ENCODE data around the gene KRTAP12-3. TPM values are rescaled to one million over a fixed set of nuclear protein-coding genes. Genes with fewer than 3 reads are reported as not detected.

The KRTAP12-3 gene
- polyA plus RNA-seq, 4 donors = not detected

DNA sequence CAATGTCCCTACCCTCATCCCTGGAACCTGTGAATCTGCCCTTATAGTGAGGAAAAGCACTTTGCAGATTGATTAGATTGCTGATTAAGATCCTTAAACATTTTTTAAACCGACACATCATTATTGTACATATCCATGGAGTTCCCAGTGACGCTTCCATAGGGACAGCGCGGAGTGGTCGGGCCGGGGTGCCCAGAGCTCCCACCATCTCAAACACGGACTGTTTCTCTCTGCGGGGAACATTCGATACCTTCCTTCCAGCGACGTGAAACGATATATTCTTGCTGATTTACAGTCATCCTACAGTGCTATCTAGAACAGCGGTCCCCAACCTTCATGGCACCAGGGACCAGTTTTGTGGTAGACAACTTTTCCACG lies 43.3 kb downstream of the KRTAP12-3 start:
- DNase-seq (ENCODE audit: low read depth in 4 of 4, low spot score in 2 of 4) = no peak

GRCh38 chr21:44701541-44701940 lies 43.8 kb downstream of the KRTAP12-3 start:
- no peak for DNase-seq (ENCODE audit: low read depth in 4 of 4, low spot score in 2 of 4)

GRCh38 chr21:44702111-44702972 lies 44.6 kb downstream of the KRTAP12-3 start:
- DNase-seq (ENCODE audit: low read depth in 4 of 4, low spot score in 2 of 4) = no peak

DNA sequence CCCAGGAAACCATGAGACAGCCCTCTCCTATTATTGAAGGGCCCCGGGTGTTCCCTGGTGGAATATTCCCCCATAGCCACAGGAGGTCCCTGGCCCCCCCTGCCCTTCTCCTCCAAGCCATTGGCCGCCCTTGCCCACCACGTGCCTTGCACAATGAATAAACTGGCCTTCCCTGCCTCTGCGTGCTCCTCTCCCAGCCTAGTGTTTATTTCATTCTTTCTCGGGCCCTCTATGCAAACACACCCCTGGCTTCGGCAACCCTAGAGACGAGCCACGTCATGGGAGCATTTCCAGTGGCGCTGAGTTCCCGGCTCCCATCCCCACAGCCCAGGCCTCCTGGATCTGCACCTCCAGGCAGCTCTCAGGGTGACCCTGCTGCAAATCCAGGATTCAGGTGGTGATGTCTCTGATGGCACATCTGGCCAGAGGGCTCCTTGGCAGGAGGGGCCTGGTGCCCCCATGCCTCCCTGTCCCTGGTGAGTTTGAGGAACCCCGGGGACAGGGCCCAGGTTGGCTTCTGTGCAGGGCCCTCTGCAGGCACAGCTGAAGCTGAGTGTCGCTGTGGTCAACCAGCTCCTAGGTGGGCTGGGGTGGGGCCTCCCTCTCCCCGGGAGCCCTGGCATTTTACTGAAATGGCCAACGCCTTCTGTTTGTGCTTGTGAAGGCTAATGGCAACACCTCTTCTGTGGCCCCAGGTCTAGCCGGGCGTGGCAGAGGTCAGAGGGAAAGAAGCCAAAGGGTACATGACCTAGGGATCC lies 45.4 kb downstream of the KRTAP12-3 start:
- no peak for DNase-seq (ENCODE audit: low read depth in 4 of 4, low spot score in 2 of 4)

DNA sequence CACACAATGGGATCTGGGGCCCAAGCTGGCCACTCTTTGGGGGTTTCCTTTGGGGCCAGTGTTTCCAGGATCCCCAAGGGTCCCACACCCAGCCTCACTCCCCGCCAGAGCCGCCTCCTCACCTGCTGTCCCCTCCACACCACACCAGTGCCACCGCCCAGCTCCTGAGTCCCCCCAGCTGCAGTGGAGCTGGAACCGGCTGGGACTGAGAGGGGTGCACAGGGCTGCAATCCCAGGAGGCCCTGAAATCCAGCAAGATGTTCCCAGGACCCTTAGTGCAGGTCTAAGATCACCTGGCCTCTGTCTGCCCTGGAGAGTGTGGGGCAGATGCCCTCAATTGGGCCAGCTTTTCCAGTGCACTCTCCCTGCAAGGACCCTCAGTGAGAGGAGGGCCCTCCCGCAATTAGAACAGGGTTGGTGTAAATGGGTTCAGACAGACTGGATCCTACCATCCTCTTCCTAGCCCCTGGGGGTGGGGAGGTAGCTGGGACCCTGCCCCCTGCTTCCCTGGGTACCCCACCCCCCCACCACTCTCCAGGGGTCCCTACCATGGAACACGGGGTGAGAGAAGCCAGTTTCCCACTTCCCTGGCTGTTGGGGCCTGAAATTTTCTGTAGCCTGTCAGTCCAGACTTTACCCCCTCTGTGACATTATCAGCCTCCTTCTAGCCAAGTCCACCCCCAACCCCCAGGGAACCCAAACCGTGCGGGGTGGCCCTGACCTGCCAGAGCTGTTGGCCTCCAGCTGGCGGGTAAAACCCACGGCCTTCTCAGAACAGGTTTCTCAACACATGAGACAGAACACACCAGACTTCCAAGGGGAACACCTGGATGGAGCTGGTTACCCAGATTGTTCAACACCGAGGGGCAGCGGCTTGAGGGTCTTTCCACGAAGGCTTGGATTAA lies 46.3 kb downstream of the KRTAP12-3 start:
- no peak for DNase-seq (ENCODE audit: low read depth in 4 of 4, low spot score in 2 of 4)

DNA sequence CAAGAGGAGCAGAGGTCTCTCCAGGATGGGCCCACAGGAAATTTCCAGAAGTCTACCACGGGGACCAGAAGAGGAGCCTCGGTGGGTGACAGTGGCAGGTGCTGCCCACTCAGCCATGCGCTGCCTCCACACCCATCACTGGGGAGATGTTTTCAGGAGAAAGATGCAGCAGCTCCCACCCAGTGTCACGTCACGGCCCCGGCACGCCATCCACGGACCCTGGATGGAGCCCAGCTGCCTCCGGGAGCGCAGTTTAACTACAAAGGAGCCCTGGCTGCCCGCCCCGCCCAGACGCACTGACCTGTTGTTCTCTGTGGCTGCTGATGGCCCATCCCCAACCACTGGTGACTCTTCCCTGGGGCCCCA lies 46.9 kb downstream of the KRTAP12-3 start:
- no peak for DNase-seq (ENCODE audit: low read depth in 4 of 4, low spot score in 2 of 4)

- no peak for DNase-seq (ENCODE audit: low read depth in 4 of 4, low spot score in 2 of 4)
These were observed 48.4 kb downstream of the KRTAP12-3 start for GRCh38 chr21:44706026-44706705.

DNA sequence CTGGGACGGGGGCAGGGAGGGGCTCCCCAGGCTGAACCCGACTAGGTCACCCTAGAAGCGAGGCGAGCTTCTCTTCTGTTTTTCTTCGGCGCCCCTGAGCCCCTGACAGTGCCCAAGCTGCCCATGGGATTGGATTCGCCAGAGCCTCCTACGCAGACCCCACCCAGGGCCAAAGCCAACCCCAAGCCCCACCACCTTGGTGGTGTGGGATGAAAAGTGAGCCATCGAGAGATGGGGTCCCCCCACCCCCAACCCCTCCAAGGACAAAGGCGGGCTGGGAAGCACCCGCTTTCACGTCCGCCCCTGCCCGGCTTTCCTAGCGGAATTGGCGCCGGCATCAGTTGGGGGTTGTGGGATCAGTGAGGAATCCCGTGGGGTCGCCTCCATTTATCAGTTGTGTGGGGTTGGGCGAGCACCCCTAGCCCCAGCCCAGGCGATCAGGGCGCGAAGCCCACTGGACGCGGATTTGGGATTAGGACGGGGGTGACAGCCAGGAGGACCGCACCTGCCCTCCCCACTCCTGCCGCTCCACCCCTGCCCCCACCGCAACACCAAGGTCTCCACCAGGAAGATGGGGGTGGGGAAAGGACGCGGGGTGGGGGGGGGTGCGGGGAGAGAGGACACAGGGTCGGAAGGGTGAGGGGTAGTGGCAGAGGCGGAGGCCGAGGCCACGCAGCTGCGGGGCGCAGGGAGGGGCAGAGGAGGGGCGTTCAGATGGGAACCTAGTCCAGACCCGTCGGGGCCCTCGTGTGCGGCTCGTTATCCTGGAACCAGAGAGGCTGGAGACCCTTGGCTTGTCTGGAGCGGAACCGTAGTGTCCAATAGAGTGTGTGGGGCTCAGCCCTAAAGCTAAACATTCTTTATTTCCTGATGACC lies 49.2 kb downstream of the KRTAP12-3 start:
- DNase-seq (ENCODE audit: low read depth in 4 of 4, low spot score in 2 of 4) = no peak

Other genes with a start within 250 kb of the KRTAP12-3 start
- gene LRRC3, start 202.4 kb upstream of the KRTAP12-3 start, polyA plus RNA-seq (ENCODE audit: insufficient read length in 4 of 4) = 1 to 10 TPM; 4.4 to 6.0 (median 5.0) TPM
- gene KRTAP10-1, start 117.7 kb upstream of the KRTAP12-3 start, polyA plus RNA-seq (ENCODE audit: insufficient read length in 4 of 4) = not detected
- not detected for gene KRTAP10-2, start 106.4 kb upstream of the KRTAP12-3 start, polyA plus RNA-seq (ENCODE audit: insufficient read length in 4 of 4)
- not detected for gene KRTAP10-3, start 99.1 kb upstream of the KRTAP12-3 start, polyA plus RNA-seq (ENCODE audit: insufficient read length in 4 of 4)
- not detected for gene KRTAP10-4, start 84.2 kb upstream of the KRTAP12-3 start, polyA plus RNA-seq (ENCODE audit: insufficient read length in 4 of 4)
- not detected for gene KRTAP10-5, start 77.3 kb upstream of the KRTAP12-3 start, polyA plus RNA-seq (ENCODE audit: insufficient read length in 4 of 4)
- not detected for gene KRTAP10-6, start 65.4 kb upstream of the KRTAP12-3 start, polyA plus RNA-seq (ENCODE audit: insufficient read length in 4 of 4)
- not detected for gene KRTAP10-7, start 57.3 kb upstream of the KRTAP12-3 start, polyA plus RNA-seq (ENCODE audit: insufficient read length in 4 of 4)
- not detected for gene KRTAP10-8, start 45.9 kb upstream of the KRTAP12-3 start, polyA plus RNA-seq (ENCODE audit: insufficient read length in 4 of 4)
- not detected for gene KRTAP10-9, start 30.8 kb upstream of the KRTAP12-3 start, polyA plus RNA-seq (ENCODE audit: insufficient read length in 4 of 4)
- not detected for gene KRTAP10-10, start 20.6 kb upstream of the KRTAP12-3 start, polyA plus RNA-seq (ENCODE audit: insufficient read length in 4 of 4)
- gene KRTAP10-11, start 11.5 kb upstream of the KRTAP12-3 start, polyA plus RNA-seq (ENCODE audit: insufficient read length in 4 of 4) = not detected
- not detected for gene KRTAP12-4, start 3.3 kb upstream of the KRTAP12-3 start, polyA plus RNA-seq (ENCODE audit: insufficient read length in 4 of 4)
- gene KRTAP12-2, start 9.0 kb downstream of the KRTAP12-3 start, polyA plus RNA-seq (ENCODE audit: insufficient read length in 4 of 4) = not detected
- not detected for gene KRTAP12-1, start 24.2 kb downstream of the KRTAP12-3 start, polyA plus RNA-seq (ENCODE audit: insufficient read length in 4 of 4)
- not detected for gene KRTAP10-12, start 39.2 kb downstream of the KRTAP12-3 start, polyA plus RNA-seq (ENCODE audit: insufficient read length in 4 of 4)
- gene TSPEAR, start 53.6 kb downstream of the KRTAP12-3 start, polyA plus RNA-seq (ENCODE audit: insufficient read length in 4 of 4) = 1 to 10 TPM in 2 of 4 donors, under 1 TPM in 2; 0.55 to 1.1 (median 0.80) TPM
- gene UBE2G2, start 143.9 kb downstream of the KRTAP12-3 start, polyA plus RNA-seq (ENCODE audit: insufficient read length in 4 of 4) = 100 to 1,000 TPM in 2 of 4 donors, 10 to 100 TPM in 2; 66.0 to 141 (median 107) TPM
- gene SUMO3, start 160.1 kb downstream of the KRTAP12-3 start, polyA plus RNA-seq (ENCODE audit: insufficient read length in 4 of 4) = 100 to 1,000 TPM in 3 of 4 donors, 10 to 100 TPM in 1; 99.6 to 121 (median 113) TPM
- 100 to 1,000 TPM; 260 to 303 (median 301) TPM for gene PTTG1IP, start 215.8 kb downstream of the KRTAP12-3 start, polyA plus RNA-seq (ENCODE audit: insufficient read length in 4 of 4)